HG02678 (cell line): ENCODE data around the gene IL33.

Experiments used
- ATAC-seq: cut with Tn5 transposase; IDR thresholded peaks from one replicate; pipeline ENCODE4 v1.9.1; 2021; ENCODE audit warnings: mild to moderate bottlenecking, moderate library complexity; ENCODE audit not compliant: unreplicated experiment

Gene IL33

DNA sequence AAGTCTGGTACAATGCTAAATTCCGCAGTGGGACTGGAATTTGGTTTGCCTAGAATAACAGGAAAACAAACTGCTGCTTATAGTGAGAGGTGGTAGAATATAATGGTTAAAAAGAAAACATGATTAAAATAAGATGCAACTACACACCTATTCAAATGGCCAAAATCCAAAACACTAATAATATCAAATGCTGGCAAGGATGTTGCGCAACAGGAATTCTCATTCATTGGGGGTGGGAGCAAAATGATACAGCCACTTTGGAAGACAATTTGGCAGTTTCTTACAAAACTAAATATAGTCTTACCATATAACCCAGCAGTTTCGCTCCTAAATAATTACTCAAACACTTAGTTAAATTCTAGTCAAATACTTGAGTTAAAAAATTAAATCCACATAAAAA lies 61.8 kb downstream of the IL33 start:
- ATAC-seq, result no peak

DNA sequence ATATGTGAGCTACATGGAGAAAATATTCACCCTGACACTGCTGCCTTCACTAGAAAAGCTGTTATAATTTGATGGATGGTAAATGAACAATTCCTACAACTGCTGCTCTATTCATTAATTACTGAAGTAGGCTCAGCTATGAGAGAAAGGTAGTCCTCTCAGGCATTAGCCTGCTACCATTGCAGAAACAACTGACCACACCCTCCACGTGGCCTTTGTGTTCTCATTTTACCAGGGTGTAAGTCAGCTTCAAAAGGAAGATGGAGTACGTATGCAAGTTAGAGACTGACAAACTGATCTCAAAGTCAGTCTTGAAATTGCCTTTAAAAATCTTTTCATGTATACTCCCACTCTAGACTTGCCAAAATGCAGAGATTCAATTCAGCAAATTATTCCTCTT lies 86.3 kb downstream of the IL33 start:
- ATAC-seq, result no peak

DNA sequence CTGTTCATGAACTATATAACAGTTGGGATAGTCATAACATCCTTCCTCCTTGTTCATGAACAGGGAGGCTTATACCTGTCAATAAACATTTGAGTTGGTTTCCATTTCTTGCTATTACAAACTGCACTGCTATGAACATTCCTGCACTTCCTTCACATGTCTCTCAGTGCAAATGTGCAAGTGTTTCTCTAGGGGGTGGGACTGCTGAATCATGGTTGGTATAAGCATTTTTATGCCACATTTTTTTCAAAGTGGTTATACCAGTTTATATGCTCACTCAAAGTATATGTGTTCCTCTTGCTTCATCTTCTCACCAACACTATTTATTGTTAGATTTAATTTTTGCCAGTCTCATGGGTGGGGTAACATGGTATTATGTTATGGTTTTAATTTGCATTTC lies 86.8 kb downstream of the IL33 start:
- no peak for ATAC-seq

DNA sequence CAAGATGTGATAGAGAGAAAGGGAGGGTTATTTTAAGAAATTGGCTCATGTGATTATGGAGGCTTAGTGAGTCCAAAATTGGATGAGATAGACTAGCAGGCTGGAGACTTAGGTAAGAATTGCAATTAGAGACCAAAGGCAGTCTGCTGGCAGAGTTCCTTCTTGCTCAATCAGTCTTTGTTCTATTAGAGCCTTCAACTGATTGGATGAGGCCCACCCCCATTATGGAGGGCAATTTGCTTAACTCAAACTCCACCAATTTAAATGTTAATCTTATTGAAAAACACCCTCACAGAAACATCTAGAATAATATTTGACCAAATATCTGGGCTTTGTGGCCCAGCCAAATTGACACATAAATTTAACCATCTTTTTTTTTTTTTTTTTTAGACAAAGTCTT lies 88.6 kb downstream of the IL33 start:
- no peak for ATAC-seq

DNA sequence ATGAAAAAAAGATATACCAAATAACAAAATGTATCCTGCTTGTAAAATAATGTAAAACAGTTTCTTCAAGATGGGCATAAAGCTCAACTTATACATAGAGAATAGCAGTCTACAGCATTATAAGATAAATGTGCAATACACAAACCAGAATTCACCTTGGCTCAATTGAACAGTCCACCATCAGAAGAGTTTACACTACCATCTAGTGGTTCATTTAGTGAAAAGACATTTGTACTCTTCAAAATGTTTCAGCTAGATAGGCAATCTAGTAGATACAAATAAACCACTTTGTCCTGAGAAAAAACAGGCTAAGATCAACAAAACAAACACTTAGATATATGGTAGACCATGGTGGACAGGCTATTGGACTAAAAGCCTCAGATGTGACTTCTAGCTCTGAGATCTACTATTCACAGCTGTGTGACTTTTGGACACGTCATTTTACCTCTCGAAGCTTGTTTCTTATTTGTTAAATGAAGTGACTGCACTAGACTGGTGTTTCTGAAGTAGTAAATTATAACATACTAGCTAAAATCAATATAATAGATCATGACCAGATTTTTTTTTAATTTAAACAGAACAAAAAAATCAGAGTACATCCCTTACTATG lies 90.5 kb downstream of the IL33 start:
- no peak for ATAC-seq
